GM12878 (cell line): Measurements from ENCODE around the gene EPHA8.

Experiments used
- CBX3 ChIP-seq: fragments of 200-600 bp; sonication (generic); IDR thresholded peaks from 2 replicates; pipeline ENCODE4 v1.6.1; 2016; ENCODE audit warnings: low read depth, borderline replicate concordance
- CHD2 ChIP-seq: IDR thresholded peaks from 2 replicates; pipeline ENCODE4 v1.6.1; 2011; ENCODE audit warnings: low read depth, low read length, improper control_type of control experiment, borderline replicate concordance
- CTCF ChIP-seq, 3 experiments: IDR thresholded peaks in 2 of 3; conservative IDR thresholded peaks in 1 of 3; 2 replicates each; pipeline ENCODE4 v1.5.1; 2011; ENCODE audit warnings: low read depth in 3 of 3, low read length in 3 of 3, mild to moderate bottlenecking in 3 of 3, control low read depth in 2 of 3, moderate library complexity in 2 of 3, inconsistent platforms in 1 of 3, mixed read lengths in 1 of 3; ENCODE audit not compliant: control insufficient read depth in 2 of 3, insufficient read depth in 1 of 3; ENCODE audit errors: extremely low read depth in 1 of 3
- GABPA ChIP-seq: IDR thresholded peaks from 2 replicates; pipeline ENCODE4 v1.6.1; 2014; ENCODE audit warnings: antibody characterized with exemption, low read depth, mild to moderate bottlenecking, inconsistent platforms
- KAT2A ChIP-seq: conservative IDR thresholded peaks from 2 replicates; pipeline ENCODE4 v1.6.1; 2011; ENCODE audit warnings: low read depth, low read length; ENCODE audit not compliant: control insufficient read depth
- NRF1 ChIP-seq: conservative IDR thresholded peaks from 2 replicates; pipeline ENCODE4 v1.6.1; 2011; ENCODE audit warnings: mild to moderate bottlenecking, low read depth, low read length, improper control_type of control experiment
- PKNOX1 ChIP-seq: fragments of 450-650 bp; IDR thresholded peaks from 2 replicates; pipeline ENCODE4 v1.6.1; 2016; ENCODE audit warnings: mild to moderate bottlenecking
- POLR2A ChIP-seq: IDR thresholded peaks from 2 replicates; pipeline ENCODE4 v1.6.1; 2011; ENCODE audit warnings: low read depth, mild to moderate bottlenecking, low read length
- REST ChIP-seq: IDR thresholded peaks from 2 replicates; pipeline ENCODE4 v1.6.1; 2012; ENCODE audit warnings: mild to moderate bottlenecking, low read depth, low read length
- SMAD5 ChIP-seq: IDR thresholded peaks from 2 replicates; pipeline ENCODE4 v1.6.1; 2016; ENCODE audit warnings: antibody characterized with exemption, low read depth
- STAT3 ChIP-seq: IDR thresholded peaks from 2 replicates; pipeline ENCODE4 v1.6.1; 2011; ENCODE audit warnings: low read depth, low read length, improper control_type of control experiment
- TARDBP ChIP-seq: IDR thresholded peaks from 2 replicates; pipeline ENCODE4 v1.6.1; 2016; ENCODE audit warnings: borderline replicate concordance
- ZBTB40 ChIP-seq: fragments of 450-650 bp; IDR thresholded peaks from 2 replicates; pipeline ENCODE4 v1.6.1; 2016; ENCODE audit warnings: mild to moderate bottlenecking, moderate library complexity, borderline replicate concordance
- ZSCAN29 ChIP-seq: fragments of 450-650 bp; IDR thresholded peaks from 2 replicates; pipeline ENCODE4 v1.6.1; 2017; ENCODE audit warnings: mild to moderate bottlenecking, moderate library complexity

DNA sequence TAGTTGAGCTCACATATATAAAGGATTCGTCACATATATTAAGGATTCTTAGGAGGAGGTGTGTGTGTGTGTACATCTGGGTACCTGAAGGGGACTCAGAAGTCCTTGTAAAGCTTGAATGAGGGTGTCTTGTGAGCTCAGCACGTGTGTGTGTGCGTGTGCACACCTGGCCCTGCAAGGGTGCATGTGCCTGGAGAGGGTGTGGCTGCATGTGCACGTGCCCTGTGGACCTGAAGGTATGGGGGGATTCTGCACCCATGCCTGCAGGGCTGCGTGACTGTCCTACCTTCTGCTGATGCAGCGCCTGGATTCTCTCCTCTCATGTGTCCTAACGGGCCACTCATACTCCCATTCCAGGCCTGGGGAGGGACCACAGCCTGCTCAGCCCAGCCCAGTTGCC, 24.0 kb downstream of the EPHA8 start:
- TF ChIP-seq CBX3 (no peak), REST (no peak), CTCF (IDR thresholded peaks at IDR 0.05 in 2 of 3, conservative IDR thresholded peaks at IDR 0.05 in 1 of 3; ENCODE audit: control insufficient read depth in 2 of 3, extremely low read depth in 1 of 3, insufficient read depth in 1 of 3, low read depth in 3 of 3, low read length in 3 of 3) (no peak), NRF1 (no peak), TARDBP (no peak), ZSCAN29 (no peak), CHD2 (no peak), POLR2A (no peak), ZBTB40 (no peak), SMAD5 (no peak), GABPA (no peak), PKNOX1 (no peak), KAT2A (no peak), STAT3 (no peak)
